ENCODE measurements around the gene KCNC3. TPM values are rescaled to one million over a fixed set of nuclear protein-coding genes. Genes with fewer than 3 reads are reported as not detected.

The KCNC3 gene
- total and polyA plus RNA-seq, 12 donors, result 0.88 to 4.0 (median 2.3) TPM

DNA sequence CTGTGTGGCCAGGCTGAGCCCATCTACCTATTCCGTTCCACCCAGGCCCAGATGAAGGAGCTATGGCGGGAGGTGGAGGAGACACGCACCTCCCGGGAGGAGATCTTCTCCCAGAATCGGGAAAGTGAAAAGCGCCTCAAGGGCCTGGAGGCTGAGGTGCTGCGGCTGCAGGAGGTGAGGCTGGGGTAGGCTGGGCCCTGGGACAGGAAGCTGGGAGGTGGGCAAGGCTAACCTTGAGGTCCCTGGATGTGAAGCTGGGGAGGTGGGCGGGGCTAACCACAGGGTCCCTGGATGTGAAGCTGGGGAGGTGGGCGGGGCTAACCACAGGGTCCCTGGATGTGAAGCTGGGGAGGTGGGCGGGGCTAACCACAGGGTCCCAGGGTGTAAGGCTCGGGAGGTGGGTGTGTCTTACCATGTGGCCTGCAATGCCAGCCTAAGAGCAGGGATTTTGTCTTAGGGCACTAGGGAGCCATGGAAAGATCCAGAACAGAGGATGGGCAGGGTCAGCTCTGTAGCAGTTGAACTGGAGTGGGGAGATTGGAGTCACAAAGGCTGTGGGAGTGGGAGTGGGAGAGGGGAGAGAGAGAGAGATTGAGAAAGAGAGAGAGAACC lies 36.9 kb downstream of the KCNC3 start:
- no peaks in the 10 kb centered on the region for H3K4me1 ChIP-seq
- TF ChIP-seq CTCF (IDR thresholded peaks at IDR 0.05), result no peak
- peaks cover 0 to 15% (median 0%) of the 10 kb centered on the region in 11 donors for H3K9me3 ChIP-seq
- 69 to 73% methylated on average over 11 of the region's 11 CpGs for WGBS, 2 donors
- peaks cover 0 to 56% (median under 1%) of the 10 kb centered on the region in 9 donors for H3K36me3 ChIP-seq
- DNase-seq, result no peak
- ATAC-seq, result no peak
- H3K4me3 ChIP-seq, result no peak overlapping the region
- no peak overlapping the region for H3K27ac ChIP-seq
- peaks cover 0 to 4% (median 0%) of the 10 kb centered on the region in 7 donors for H3K27me3 ChIP-seq
- intact Hi-C loops (cut with DNase I), result no loop called here

- TF ChIP-seq CTCF (IDR thresholded peaks at IDR 0.05), result no peak
- WGBS, 2 donors, result 67 to 72% methylated on average over 15 of the region's 15 CpGs
- H3K9me3 ChIP-seq, result peaks cover 0 to 30% (median 9%) of the 10 kb centered on the region in 11 donors
- peaks cover 0 to 71% (median 7%) of the 10 kb centered on the region in 9 donors for H3K36me3 ChIP-seq
- peaks cover 0 to 4% (median 0%) of the 10 kb centered on the region in 7 donors for H3K27me3 ChIP-seq
- no peak overlapping the region for H3K4me3 ChIP-seq
- DNase-seq (no peak), ATAC-seq (no peak)
- no peak overlapping the region for H3K27ac ChIP-seq
- intact Hi-C loops (cut with DNase I), result no loop called here
- no peaks in the 10 kb centered on the region for H3K4me1 ChIP-seq
Measured at GRCh38 chr19:50290775-50291174, 38.4 kb downstream of the KCNC3 start.

DNA sequence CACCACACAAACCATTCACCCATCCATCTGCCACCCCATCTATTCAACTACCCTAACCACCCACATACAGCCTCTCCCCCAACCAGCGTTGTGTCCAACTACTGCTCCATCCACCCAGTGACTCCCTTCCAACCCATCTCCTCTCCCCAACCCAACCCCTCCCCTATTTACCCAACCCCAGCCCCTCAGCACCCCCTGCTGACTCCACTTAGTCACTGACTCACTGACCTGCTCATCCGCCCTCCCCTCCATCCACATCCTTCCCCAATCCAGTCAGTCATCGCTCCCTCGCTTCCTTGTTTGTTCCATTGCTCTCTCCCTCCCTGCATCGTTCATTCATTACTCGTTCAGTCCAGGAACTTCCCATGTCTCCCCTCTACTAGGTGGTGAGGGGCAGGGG lies 39.2 kb downstream of the KCNC3 start:
- Histone ChIP-seq H3K4me1 (no peaks in the 10 kb centered on the region), H3K4me3 (no peak overlapping the region), H3K27me3 (peaks cover 0 to 4% (median 0%) of the 10 kb centered on the region in 7 donors), H3K36me3 (peaks cover 0 to 79% (median 7%) of the 10 kb centered on the region in 9 donors), H3K9me3 (peaks cover 0 to 38% (median 13%) of the 10 kb centered on the region in 11 donors), H3K27ac (no peak overlapping the region)
- 70 to 73% methylated on average over 6 of the region's 6 CpGs for WGBS, 2 donors
- no peak for ATAC-seq
- intact Hi-C loops (cut with DNase I), result no loop called here
- TF ChIP-seq CTCF (IDR thresholded peaks at IDR 0.05), result no peak
- no peak for DNase-seq

DNA sequence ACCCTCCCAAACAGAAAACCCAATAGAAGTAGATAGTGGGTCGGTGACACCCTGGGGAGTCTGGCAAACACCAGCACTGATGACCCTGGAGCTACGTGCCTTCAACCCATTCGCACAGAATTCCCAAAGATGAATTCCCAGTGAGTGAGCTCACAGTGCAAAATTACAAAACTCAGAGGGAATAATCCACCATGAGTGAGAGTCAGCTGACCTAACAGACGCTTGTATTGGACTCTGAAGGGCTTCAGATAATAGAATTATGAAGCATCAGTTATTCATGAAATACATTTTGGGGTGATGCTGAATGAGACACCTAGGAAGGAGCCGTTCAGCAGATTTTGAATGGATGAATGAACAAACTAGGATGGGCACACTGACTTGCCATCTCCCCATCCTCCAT lies 40.2 kb downstream of the KCNC3 start:
- intact Hi-C loops (cut with DNase I), result no loop called here
- TF ChIP-seq CTCF (IDR thresholded peaks at IDR 0.05), result no peak

More for the DNA sequence above, 40.2 kb downstream of the KCNC3 start:
- 81% methylated on average over 5 of the region's 5 CpGs for WGBS, 2 donors
- Histone ChIP-seq H3K27me3 (peaks cover 0 to 4% (median 0%) of the 10 kb centered on the region in 7 donors), H3K27ac (no peak overlapping the region), H3K4me1 (no peaks in the 10 kb centered on the region), H3K36me3 (peaks cover 0 to 81% (median 7%) of the 10 kb centered on the region in 9 donors), H3K4me3 (no peak overlapping the region), H3K9me3 (peaks cover 0 to 41% (median 13%) of the 10 kb centered on the region in 11 donors)
- DNase-seq (no peak), ATAC-seq (no peak)

All from heart right ventricle (tissue), 16 donors.